ENCODE measurements around the gene DCAF5. TPM values are rescaled to one million over a fixed set of nuclear protein-coding genes. Genes with fewer than 3 reads are reported as not detected.
"Not testable (repeated sequence)": the region's sequence is repeated elsewhere in the genome, so short reads cannot be mapped to it uniquely, and the experiment has no call there.

DCAF5 gene
- polyA plus RNA-seq, 3 donors: 22.2 to 55.1 (median 30.6) TPM

GRCh38 chr14:69027242-69027913 lies 125.5 kb downstream of the DCAF5 start:
- Histone ChIP-seq H4K20me1 (ENCODE audit: insufficient read depth, low read length) (no peaks in the 10 kb centered on the region), H3K27ac (ENCODE audit: low read depth in 1 of 2, low read length in 2 of 2) (no peak overlapping the region), H3K9ac (ENCODE audit: insufficient read depth, low read length, poor library complexity, severe bottlenecking) (no peak overlapping the region), H3K4me1 (ENCODE audit: control insufficient read depth in 1 of 2, insufficient read depth in 2 of 2, low read length in 2 of 2) (peaks cover 3 to 11% of the 10 kb centered on the region in 2 donors), H3K36me3 (replicated peaks in 1 of 2; ENCODE audit: control insufficient read depth in 1 of 2, insufficient read depth in 2 of 2, low read length in 2 of 2) (no peaks in the 10 kb centered on the region), H3K4me2 (replicated peaks; ENCODE audit: extremely low read depth, low read length, poor library complexity, severe bottlenecking) (no peak overlapping the region), H3K79me2 (ENCODE audit: insufficient read depth, low read length) (no peaks in the 10 kb centered on the region), H2AFZ (ENCODE audit: insufficient read depth, low read depth, low read length, poor library complexity, severe bottlenecking) (no peak overlapping the region), H3K27me3 (ENCODE audit: control insufficient read depth in 2 of 2, insufficient read depth in 2 of 2, low read length in 2 of 2) (no peaks in the 10 kb centered on the region), H3K4me3 (replicated peaks in 1 of 3; ENCODE audit: low read depth in 2 of 3, low read length in 3 of 3) (no peak overlapping the region), H3K9me3 (replicated peaks in 1 of 2; ENCODE audit: control insufficient read depth in 1 of 2, insufficient read depth in 1 of 2, low read length in 2 of 2) (no peaks in the 10 kb centered on the region)
- Mint-ChIP-seq H3K4me3 (no peak overlapping the region), H3K27me3 (ENCODE audit: low read depth in 3 of 3) (peaks cover 0 to 2% (median 1%) of the 10 kb centered on the region in 3 donors), H3K27ac (no peak overlapping the region), H3K9me3 (no peaks in the 10 kb centered on the region), H3K4me1 (peaks cover 11% of the 10 kb centered on the region), H3K36me3 (no peaks in the 10 kb centered on the region)
- intact Hi-C loops (cut with micrococcal nuclease): no loop called here
- TF ChIP-seq, protein P1, sequence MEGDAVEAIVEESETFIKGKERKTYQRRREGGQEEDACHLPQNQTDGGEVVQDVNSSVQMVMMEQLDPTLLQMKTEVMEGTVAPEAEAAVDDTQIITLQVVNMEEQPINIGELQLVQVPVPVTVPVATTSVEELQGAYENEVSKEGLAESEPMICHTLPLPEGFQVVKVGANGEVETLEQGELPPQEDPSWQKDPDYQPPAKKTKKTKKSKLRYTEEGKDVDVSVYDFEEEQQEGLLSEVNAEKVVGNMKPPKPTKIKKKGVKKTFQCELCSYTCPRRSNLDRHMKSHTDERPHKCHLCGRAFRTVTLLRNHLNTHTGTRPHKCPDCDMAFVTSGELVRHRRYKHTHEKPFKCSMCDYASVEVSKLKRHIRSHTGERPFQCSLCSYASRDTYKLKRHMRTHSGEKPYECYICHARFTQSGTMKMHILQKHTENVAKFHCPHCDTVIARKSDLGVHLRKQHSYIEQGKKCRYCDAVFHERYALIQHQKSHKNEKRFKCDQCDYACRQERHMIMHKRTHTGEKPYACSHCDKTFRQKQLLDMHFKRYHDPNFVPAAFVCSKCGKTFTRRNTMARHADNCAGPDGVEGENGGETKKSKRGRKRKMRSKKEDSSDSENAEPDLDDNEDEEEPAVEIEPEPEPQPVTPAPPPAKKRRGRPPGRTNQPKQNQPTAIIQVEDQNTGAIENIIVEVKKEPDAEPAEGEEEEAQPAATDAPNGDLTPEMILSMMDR (IDR thresholded peaks at IDR 0.05): no peak
- DNase-seq: no peak
- WGBS (ENCODE audit: insufficient coverage): no CpG with 5 or more reads among the region's 1 CpG

- Histone ChIP-seq H3K36me3 (replicated peaks in 1 of 2; ENCODE audit: control insufficient read depth in 1 of 2, insufficient read depth in 2 of 2, low read length in 2 of 2) (no peaks in the 10 kb centered on the region), H3K4me3 (replicated peaks in 1 of 3; ENCODE audit: low read depth in 2 of 3, low read length in 3 of 3) (no peak overlapping the region), H2AFZ (ENCODE audit: insufficient read depth, low read depth, low read length, poor library complexity, severe bottlenecking) (no peak overlapping the region), H3K4me1 (ENCODE audit: control insufficient read depth in 1 of 2, insufficient read depth in 2 of 2, low read length in 2 of 2) (no peaks in the 10 kb centered on the region), H3K9ac (ENCODE audit: insufficient read depth, low read length, poor library complexity, severe bottlenecking) (no peak overlapping the region), H3K9me3 (replicated peaks in 1 of 2; ENCODE audit: control insufficient read depth in 1 of 2, insufficient read depth in 1 of 2, low read length in 2 of 2) (no peaks in the 10 kb centered on the region), H3K27ac (ENCODE audit: low read depth in 1 of 2, low read length in 2 of 2) (no peak overlapping the region), H3K27me3 (ENCODE audit: control insufficient read depth in 2 of 2, insufficient read depth in 2 of 2, low read length in 2 of 2) (no peaks in the 10 kb centered on the region), H4K20me1 (ENCODE audit: insufficient read depth, low read length) (no peaks in the 10 kb centered on the region), H3K4me2 (replicated peaks; ENCODE audit: extremely low read depth, low read length, poor library complexity, severe bottlenecking) (no peak overlapping the region), H3K79me2 (ENCODE audit: insufficient read depth, low read length) (no peaks in the 10 kb centered on the region)
- no peaks in the 10 kb centered on the region for H3K36me3 Mint-ChIP-seq
- H3K27ac Mint-ChIP-seq: no peak overlapping the region
- TF ChIP-seq, protein P1 (IDR thresholded peaks at IDR 0.05): no peak
- H3K4me1 Mint-ChIP-seq: peaks cover 4% of the 10 kb centered on the region
- WGBS (ENCODE audit: insufficient coverage): 100% methylated on average over 4 of the region's 4 CpGs
- H3K9me3 Mint-ChIP-seq: peaks cover 0 to 2% (median 0%) of the 10 kb centered on the region in 7 donors
- no peak overlapping the region for H3K4me3 Mint-ChIP-seq
- intact Hi-C loops (cut with micrococcal nuclease): no loop called here
- peaks cover 0 to 2% (median 1%) of the 10 kb centered on the region in 3 donors for H3K27me3 Mint-ChIP-seq (ENCODE audit: low read depth in 3 of 3)
- no peak for DNase-seq
Measured at GRCh38 chr14:69023035-69023434, 129.9 kb downstream of the DCAF5 start.

GRCh38 chr14:69022093-69022492 lies 130.8 kb downstream of the DCAF5 start:
- H3K9me3 ChIP-seq (replicated peaks in 1 of 2; ENCODE audit: control insufficient read depth in 1 of 2, insufficient read depth in 1 of 2, low read length in 2 of 2); intact Hi-C loops (cut with micrococcal nuclease); H3K9ac ChIP-seq (ENCODE audit: insufficient read depth, low read length, poor library complexity, severe bottlenecking); H3K27ac ChIP-seq (ENCODE audit: low read depth in 1 of 2, low read length in 2 of 2); H3K27ac Mint-ChIP-seq; H3K79me2 ChIP-seq (ENCODE audit: insufficient read depth, low read length); H3K4me2 ChIP-seq (replicated peaks; ENCODE audit: extremely low read depth, low read length, poor library complexity, severe bottlenecking); H3K4me3 Mint-ChIP-seq; DNase-seq; H3K4me1 Mint-ChIP-seq; H3K9me3 Mint-ChIP-seq; H3K36me3 ChIP-seq (replicated peaks in 1 of 2; ENCODE audit: control insufficient read depth in 1 of 2, insufficient read depth in 2 of 2, low read length in 2 of 2); H3K4me1 ChIP-seq (ENCODE audit: control insufficient read depth in 1 of 2, insufficient read depth in 2 of 2, low read length in 2 of 2); H3K27me3 ChIP-seq (ENCODE audit: control insufficient read depth in 2 of 2, insufficient read depth in 2 of 2, low read length in 2 of 2); H3K36me3 Mint-ChIP-seq; H4K20me1 ChIP-seq (ENCODE audit: insufficient read depth, low read length); H3K4me3 ChIP-seq (replicated peaks in 1 of 3; ENCODE audit: low read depth in 2 of 3, low read length in 3 of 3); H3K27me3 Mint-ChIP-seq (ENCODE audit: low read depth in 3 of 3): not testable (repeated sequence)
- no CpG with 5 or more reads among the region's 8 CpGs for WGBS (ENCODE audit: insufficient coverage)
- peak overlapping the region; percentile 2 for H2AFZ ChIP-seq (ENCODE audit: insufficient read depth, low read depth, low read length, poor library complexity, severe bottlenecking)

Measured in CD14-positive monocyte (primary cell).